Trophoblast cell (in vitro differentiated cells and primary cell): ENCODE measurements around the gene C4A.
"Not testable (repeated sequence)": the region's sequence is repeated elsewhere in the genome, so short reads cannot be mapped to it uniquely, and the experiment has no call there.

Experiments used
- DNase-seq, 2 donors: peaks; one replicate each; pipeline ENCODE4 v3.0.0-alpha.2; 2016
- H2AFZ ChIP-seq: 2 replicates; pipeline ENCODE4 v1.6.1; 2013; ENCODE audit warnings: low read length, moderate library complexity, mild to moderate bottlenecking; ENCODE audit not compliant: insufficient read depth, poor library complexity
- H2AK5ac ChIP-seq: 2 replicates; pipeline ENCODE4 v1.6.1; 2013; ENCODE audit warnings: mild to moderate bottlenecking, low read length
- H2BK120ac ChIP-seq: 2 replicates; pipeline ENCODE4 v1.6.1; 2013; ENCODE audit warnings: low read length, mild to moderate bottlenecking, moderate library complexity; ENCODE audit not compliant: insufficient read depth, poor library complexity
- H2BK12ac ChIP-seq: 2 replicates; pipeline ENCODE4 v1.6.1; 2013; ENCODE audit warnings: mild to moderate bottlenecking, low read length, moderate library complexity
- H2BK5ac ChIP-seq: 2 replicates; pipeline ENCODE4 v1.6.1; 2013; ENCODE audit warnings: low read length, low read depth, moderate library complexity, mild to moderate bottlenecking; ENCODE audit not compliant: poor library complexity
- H3K14ac ChIP-seq: 2 replicates; pipeline ENCODE4 v1.6.1; 2013; ENCODE audit warnings: mild to moderate bottlenecking, low read length
- H3K18ac ChIP-seq: 2 replicates; pipeline ENCODE4 v1.6.1; 2013; ENCODE audit warnings: mild to moderate bottlenecking, low read length
- H3K23ac ChIP-seq: 2 replicates; pipeline ENCODE4 v1.6.1; 2013; ENCODE audit warnings: low read length
- H3K27ac ChIP-seq: 2 replicates; pipeline ENCODE4 v1.5.1; 2013; ENCODE audit warnings: low read depth, mild to moderate bottlenecking, inconsistent platforms, low read length, moderate library complexity
- H3K27me3 ChIP-seq: 2 replicates; pipeline ENCODE4 v1.6.1; 2013; ENCODE audit warnings: inconsistent platforms, mild to moderate bottlenecking, low read length, moderate library complexity; ENCODE audit not compliant: insufficient read depth
- H3K36me3 ChIP-seq, 2 experiments: 1 replicate in 1 of 2; 2 replicates in 1 of 2; pipeline ENCODE4 v1.6.1; 2013; ENCODE audit warnings: low read length in 2 of 2, mild to moderate bottlenecking in 2 of 2, moderate library complexity in 1 of 2; ENCODE audit not compliant: insufficient read depth in 2 of 2, control insufficient read depth in 1 of 2
- H3K4ac ChIP-seq: 2 replicates; pipeline ENCODE4 v1.6.1; 2013; ENCODE audit warnings: low read depth, mild to moderate bottlenecking, low read length, moderate library complexity
- H3K4me1 ChIP-seq, 2 experiments: 1 replicate in 1 of 2; 2 replicates in 1 of 2; pipeline ENCODE4 v1.6.1; 2013; ENCODE audit warnings: low read length in 2 of 2, mild to moderate bottlenecking in 2 of 2, moderate library complexity in 1 of 2; ENCODE audit not compliant: insufficient read depth in 2 of 2, control insufficient read depth in 1 of 2
- H3K4me2 ChIP-seq: 2 replicates; pipeline ENCODE4 v1.6.1; 2013; ENCODE audit warnings: inconsistent platforms, mild to moderate bottlenecking, low read length, moderate library complexity
- H3K4me3 ChIP-seq: 2 replicates; pipeline ENCODE4 v1.5.1; 2013; ENCODE audit warnings: mild to moderate bottlenecking, low read depth, low read length, inconsistent platforms
- H3K79me1 ChIP-seq: one replicate; pipeline ENCODE4 v1.6.1; 2013; ENCODE audit warnings: low read length
- H3K79me2 ChIP-seq: 2 replicates; pipeline ENCODE4 v1.6.1; 2013; ENCODE audit warnings: low read length, mild to moderate bottlenecking; ENCODE audit not compliant: control insufficient read depth, insufficient read depth, poor library complexity
- H3K9ac ChIP-seq: 2 replicates; pipeline ENCODE4 v1.6.1; 2013; ENCODE audit warnings: mild to moderate bottlenecking, low read length
- H3K9me3 ChIP-seq: 2 replicates; pipeline ENCODE4 v1.6.1; 2013; ENCODE audit warnings: low read depth, mild to moderate bottlenecking, control low read depth, inconsistent platforms, low read length; ENCODE audit not compliant: insufficient read depth
- H4K12ac ChIP-seq: 2 replicates; pipeline ENCODE4 v1.6.1; 2013; ENCODE audit warnings: low read depth, mild to moderate bottlenecking, low read length, moderate library complexity
- H4K8ac ChIP-seq: 2 replicates; pipeline ENCODE4 v1.6.1; 2013; ENCODE audit warnings: low read depth, mild to moderate bottlenecking, low read length, moderate library complexity
- H4K91ac ChIP-seq: one replicate; pipeline ENCODE4 v1.6.1; 2013; ENCODE audit warnings: low read depth, mild to moderate bottlenecking, low read length, moderate library complexity
- WGBS: extraction: QIAGEN DNeasy Blood & Tissue Kit; methylation state at CpG from one replicate; pipeline ENCODE4 v1.1.7; 2013; ENCODE audit warnings: missing lambda C conversion rate; ENCODE audit not compliant: insufficient read length, insufficient coverage; ENCODE audit errors: extremely low coverage; 5-methylcytosine and 5-hydroxymethylcytosine counted together

C4A gene

DNA sequence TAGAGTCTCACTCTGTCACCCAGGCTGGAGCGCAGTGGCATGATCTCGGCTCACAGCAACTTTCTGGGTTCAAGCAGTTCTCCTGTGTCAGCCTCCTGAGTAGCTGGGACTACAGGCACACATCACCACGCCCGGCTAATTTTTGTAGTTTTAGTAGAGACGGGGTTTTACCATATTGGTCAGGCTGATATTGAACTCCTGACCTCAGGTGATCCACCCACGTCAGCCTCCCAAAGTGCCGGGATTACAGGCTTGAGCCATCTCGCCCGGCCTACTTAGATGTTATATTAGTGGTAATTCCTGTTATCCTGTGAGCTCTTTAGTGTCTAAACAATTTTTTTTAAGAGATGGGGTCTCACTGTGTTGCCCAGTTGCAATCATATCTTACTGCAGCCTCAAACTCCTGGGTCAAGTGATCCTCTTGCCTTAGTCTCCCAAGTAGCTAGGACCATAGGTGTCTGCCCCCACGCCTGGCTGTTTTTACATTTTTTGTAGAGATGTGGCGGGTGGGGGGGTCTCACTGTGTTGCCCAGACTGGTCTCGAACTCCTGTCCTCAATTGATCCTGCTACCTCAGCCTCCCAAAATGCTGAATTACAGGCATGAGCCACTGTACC is 3.9 kb upstream of the C4A start:
- Histone ChIP-seq H3K9me3 (no peaks in the 10 kb centered on the region), H3K18ac (no peak overlapping the region), H3K23ac (no peak overlapping the region), H3K4ac (no peak overlapping the region), H4K8ac (no peak overlapping the region), H2BK5ac (no peak overlapping the region), H3K9ac (no peak overlapping the region), H3K4me1 (peaks cover 2% of the 10 kb centered on the region in 2 experiments), H3K14ac (no peak overlapping the region), H4K12ac (no peak overlapping the region), H3K4me3 (no peak overlapping the region), H3K79me2 (no peaks in the 10 kb centered on the region), H2BK12ac (no peak overlapping the region), H4K91ac (no peak overlapping the region), H3K27me3 (no peaks in the 10 kb centered on the region), H2AK5ac (no peak overlapping the region), H3K79me1 (no peaks in the 10 kb centered on the region), H2BK120ac (no peak overlapping the region), H2AFZ (no peak overlapping the region), H3K27ac (no peak overlapping the region), H3K4me2 (no peak overlapping the region), H3K36me3 (peaks cover 8 to 10% of the 10 kb centered on the region in 2 experiments)
- no CpG with 5 or more reads among the region's 12 CpGs for WGBS
- no peak for DNase-seq

DNA sequence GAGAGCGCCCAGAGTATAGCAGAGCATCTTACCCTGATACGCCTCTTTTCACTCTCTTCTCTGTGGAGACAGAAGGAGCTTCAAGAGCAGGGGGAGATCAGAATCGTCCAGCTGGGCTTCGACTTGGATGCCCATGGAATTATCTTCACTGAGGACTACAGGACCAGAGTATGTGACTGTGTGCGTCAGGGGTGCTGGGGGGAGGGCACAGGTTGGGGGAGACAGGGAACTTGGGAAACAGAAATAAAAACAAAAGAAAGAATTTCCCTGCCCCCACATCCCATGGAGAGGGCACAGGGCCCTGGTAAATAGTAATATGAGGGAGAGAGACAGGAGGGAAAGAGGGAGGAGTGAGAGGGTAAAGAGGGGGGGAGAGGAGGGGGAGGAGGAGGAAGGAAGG is 3.0 kb upstream of the C4A start:
- H2BK5ac ChIP-seq, result no peak overlapping the region
- no peaks in the 10 kb centered on the region for H3K79me2 ChIP-seq

DNA sequence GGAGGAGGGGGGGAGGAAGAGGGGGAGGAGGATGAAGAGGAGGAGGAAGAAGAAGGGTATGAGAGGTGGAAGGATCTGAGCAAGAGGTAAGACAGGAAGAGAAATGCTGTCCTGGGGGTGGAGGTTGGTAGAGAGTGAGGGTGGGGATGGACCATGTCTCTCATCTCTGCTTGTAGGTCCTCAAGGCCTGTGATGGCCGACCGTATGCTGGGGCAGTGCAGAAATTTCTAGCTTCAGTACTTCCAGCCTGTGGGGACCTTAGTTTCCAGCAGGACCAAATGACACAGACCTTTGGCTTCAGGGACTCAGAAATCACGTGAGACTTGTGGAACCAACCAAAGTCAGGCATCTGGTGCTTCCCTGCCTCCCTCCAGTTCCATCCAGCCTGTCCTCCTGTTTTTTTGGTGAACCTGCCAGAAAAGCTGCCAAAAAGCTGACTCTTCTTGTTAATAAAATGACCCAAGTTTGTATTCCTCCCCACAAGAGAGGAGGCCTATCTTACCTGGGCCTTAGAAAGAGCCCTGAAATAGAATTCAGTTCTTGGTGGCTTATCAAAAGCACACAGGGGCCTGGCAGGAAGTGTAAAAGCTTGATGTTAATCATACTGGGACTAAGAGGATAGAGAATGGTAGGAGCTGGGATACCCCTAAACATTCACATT is 2.5 kb upstream of the C4A start:
- peaks cover 8 to 10% of the 10 kb centered on the region in 2 experiments for H3K36me3 ChIP-seq
- no peaks in the 10 kb centered on the region for H3K79me1 ChIP-seq
- no peak overlapping the region for H3K18ac ChIP-seq
- H3K27me3 ChIP-seq, result no peaks in the 10 kb centered on the region
- H2BK12ac ChIP-seq, result no peak overlapping the region
- H2BK5ac ChIP-seq, result no peak overlapping the region
- H4K91ac ChIP-seq, result no peak overlapping the region
- H2BK120ac ChIP-seq, result no peak overlapping the region
- no CpG with 5 or more reads among the region's 3 CpGs for WGBS
- H4K8ac ChIP-seq, result no peak overlapping the region
- no peaks in the 10 kb centered on the region for H3K4me1 ChIP-seq
- no peak overlapping the region for H2AFZ ChIP-seq
- no peak overlapping the region for H2AK5ac ChIP-seq
- H4K12ac ChIP-seq, result no peak overlapping the region
- no peak overlapping the region for H3K27ac ChIP-seq
- no peak overlapping the region for H3K23ac ChIP-seq
- H3K79me2 ChIP-seq, result no peaks in the 10 kb centered on the region
- H3K4me2 ChIP-seq, result no peak overlapping the region
- H3K4ac ChIP-seq, result no peak overlapping the region
- H3K9ac ChIP-seq, result no peak overlapping the region
- no peak overlapping the region for H3K14ac ChIP-seq
- DNase-seq, result no peak
- H3K9me3 ChIP-seq, result no peaks in the 10 kb centered on the region
- no peak overlapping the region for H3K4me3 ChIP-seq

More for the DNA sequence above, 3.0 kb upstream of the C4A start:
- Histone ChIP-seq H2AK5ac (no peak overlapping the region), H4K12ac (no peak overlapping the region), H3K18ac (no peak overlapping the region), H2AFZ (no peak overlapping the region), H2BK120ac (no peak overlapping the region), H3K36me3 (peaks cover 8 to 10% of the 10 kb centered on the region in 2 experiments), H3K14ac (no peak overlapping the region), H3K4ac (no peak overlapping the region), H3K4me3 (no peak overlapping the region), H2BK12ac (no peak overlapping the region), H3K27ac (no peak overlapping the region), H3K4me2 (no peak overlapping the region), H3K9me3 (no peaks in the 10 kb centered on the region), H3K4me1 (no peaks in the 10 kb centered on the region), H3K9ac (no peak overlapping the region), H4K91ac (no peak overlapping the region), H4K8ac (no peak overlapping the region), H3K27me3 (no peaks in the 10 kb centered on the region), H3K23ac (no peak overlapping the region), H3K79me1 (no peaks in the 10 kb centered on the region)
- DNase-seq, result no peak
- no CpG with 5 or more reads among the region's 5 CpGs for WGBS

DNA sequence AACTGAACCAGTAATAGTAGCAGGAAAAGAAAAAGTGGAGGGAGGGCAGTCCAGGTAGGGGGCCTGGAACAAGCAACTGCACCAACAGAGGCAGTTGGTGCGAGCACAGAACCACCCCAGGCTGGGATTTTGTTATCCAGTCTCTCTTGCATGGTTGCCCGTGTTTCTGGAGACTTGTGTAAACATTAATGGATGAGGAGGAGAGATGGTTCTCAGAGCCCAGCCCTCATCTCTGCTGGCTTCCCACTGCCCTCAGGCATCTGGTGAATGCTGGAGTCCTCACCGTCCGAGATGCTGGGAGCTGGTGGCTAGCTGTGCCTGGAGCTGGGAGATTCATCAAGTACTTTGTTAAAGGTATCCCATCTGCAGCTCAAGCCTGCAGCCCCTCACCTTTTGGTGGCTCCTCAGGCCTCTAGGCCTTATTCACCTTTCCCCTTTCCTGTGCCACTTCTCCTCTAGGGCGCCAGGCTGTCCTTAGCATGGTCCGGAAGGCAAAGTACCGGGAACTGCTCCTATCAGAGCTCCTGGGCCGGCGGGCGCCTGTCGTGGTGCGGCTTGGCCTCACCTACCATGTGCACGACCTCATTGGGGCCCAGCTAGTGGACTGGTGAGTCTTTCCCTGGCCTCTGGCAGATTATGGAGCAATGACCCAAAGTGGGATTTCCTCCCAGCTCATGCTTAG is 1.5 kb upstream of the C4A start:
- not testable (repeated sequence) for H4K8ac ChIP-seq, H3K79me2 ChIP-seq, H2BK5ac ChIP-seq, H3K27ac ChIP-seq, DNase-seq, H3K4ac ChIP-seq, H2AFZ ChIP-seq, H3K18ac ChIP-seq, H4K12ac ChIP-seq, H2BK12ac ChIP-seq, H3K23ac ChIP-seq, H2AK5ac ChIP-seq, H3K14ac ChIP-seq, H3K27me3 ChIP-seq, H4K91ac ChIP-seq, H3K79me1 ChIP-seq, H3K4me1 ChIP-seq, H3K36me3 ChIP-seq, H3K9ac ChIP-seq, H3K9me3 ChIP-seq, H2BK120ac ChIP-seq, H3K4me2 ChIP-seq, H3K4me3 ChIP-seq
- WGBS, result no CpG with 5 or more reads among the region's 13 CpGs
